ENCODE data around the gene BEST4.
"Not testable (repeated sequence)": the region's sequence is repeated elsewhere in the genome, so short reads cannot be mapped to it uniquely, and the experiment has no call there.

Gene BEST4

DNA sequence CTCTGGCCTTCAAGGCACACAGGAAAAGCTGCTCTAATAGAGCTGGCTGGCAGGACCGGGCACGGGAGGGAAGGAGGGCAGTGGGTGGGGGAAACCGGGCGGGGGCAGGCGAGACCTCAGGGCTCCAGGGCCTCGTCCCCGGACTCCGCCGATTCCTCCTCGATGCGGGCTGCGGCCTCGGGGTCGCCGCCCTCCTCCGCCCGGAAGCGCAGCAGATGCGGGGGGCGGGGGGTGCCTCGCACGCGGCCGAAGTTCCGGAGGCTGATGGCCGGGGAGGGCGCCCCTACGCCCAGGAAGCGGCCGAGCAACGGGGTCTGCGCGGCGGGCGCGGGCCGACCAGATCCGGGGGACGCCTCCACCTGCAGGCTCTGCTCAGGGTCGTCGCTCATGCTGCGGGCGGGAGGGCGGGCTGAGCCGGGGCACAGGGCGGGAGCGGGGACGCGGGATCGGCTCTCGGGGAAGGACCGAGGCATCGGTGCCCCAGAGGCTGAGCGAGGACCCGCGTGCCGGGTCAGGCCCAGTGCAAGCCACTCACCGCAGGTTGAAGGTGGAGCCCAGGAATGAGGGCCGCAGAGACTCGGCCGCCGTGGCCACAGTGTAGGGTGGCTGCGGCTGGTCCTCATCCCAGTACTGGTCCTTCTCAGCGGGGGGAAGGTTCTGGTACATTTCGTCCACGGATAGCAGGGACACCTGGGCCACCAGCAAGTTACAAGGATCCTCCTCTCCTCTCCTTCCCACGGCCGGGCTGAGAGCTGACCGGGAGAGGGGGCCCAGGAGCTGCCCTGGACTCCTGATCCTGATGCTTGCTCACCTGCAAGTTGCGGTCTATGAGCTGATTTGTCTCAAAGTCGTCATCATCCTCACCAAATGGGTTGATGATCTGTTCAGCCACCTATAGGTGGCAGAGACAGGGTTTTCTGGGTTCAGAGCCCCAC, 3.6 kb downstream of the BEST4 start:
- Mint-ChIP-seq H3K4me1 (peaks cover 23% of the 10 kb centered on the region), H3K27me3 (no peaks in the 10 kb centered on the region), H3K36me3 (peaks cover 13% of the 10 kb centered on the region), H3K4me3 (peak overlapping the region; percentile 83), H3K9me3 (no peaks in the 10 kb centered on the region), H3K27ac (peak overlapping the region; percentile 58)
- DNase-seq (ENCODE audit: low spot score in 2 of 2) (no peak), ATAC-seq (ENCODE audit: low read depth) (peak; percentile 50)

DNA sequence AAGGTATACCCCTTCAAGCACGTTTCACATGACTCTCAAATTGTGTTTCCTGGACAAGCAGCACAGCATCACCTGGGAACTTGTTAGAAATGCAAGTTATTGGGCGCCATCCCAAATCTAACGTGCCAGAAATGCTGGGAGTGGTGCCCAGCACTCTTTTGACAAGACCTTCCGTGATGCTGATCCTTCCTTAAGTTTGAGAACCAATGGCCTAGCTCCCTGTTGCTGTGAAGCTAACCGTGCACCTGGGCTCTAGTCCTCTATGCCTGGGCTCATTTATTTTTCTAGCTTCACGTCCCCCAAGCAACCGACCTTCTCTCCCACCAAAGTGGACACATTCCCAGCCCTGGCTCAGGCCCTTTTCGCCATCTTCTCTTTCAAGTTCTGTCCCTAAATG, 4.3 kb downstream of the BEST4 start:
- ATAC-seq (ENCODE audit: low read depth) (no peak), DNase-seq (ENCODE audit: low spot score in 2 of 2) (no peak)
- Mint-ChIP-seq H3K9me3 (no peaks in the 10 kb centered on the region), H3K27ac (no peak overlapping the region), H3K36me3 (peaks cover 16% of the 10 kb centered on the region), H3K4me3 (peak overlapping the region; percentile 66), H3K4me1 (peaks cover 24% of the 10 kb centered on the region), H3K27me3 (no peaks in the 10 kb centered on the region)

DNA sequence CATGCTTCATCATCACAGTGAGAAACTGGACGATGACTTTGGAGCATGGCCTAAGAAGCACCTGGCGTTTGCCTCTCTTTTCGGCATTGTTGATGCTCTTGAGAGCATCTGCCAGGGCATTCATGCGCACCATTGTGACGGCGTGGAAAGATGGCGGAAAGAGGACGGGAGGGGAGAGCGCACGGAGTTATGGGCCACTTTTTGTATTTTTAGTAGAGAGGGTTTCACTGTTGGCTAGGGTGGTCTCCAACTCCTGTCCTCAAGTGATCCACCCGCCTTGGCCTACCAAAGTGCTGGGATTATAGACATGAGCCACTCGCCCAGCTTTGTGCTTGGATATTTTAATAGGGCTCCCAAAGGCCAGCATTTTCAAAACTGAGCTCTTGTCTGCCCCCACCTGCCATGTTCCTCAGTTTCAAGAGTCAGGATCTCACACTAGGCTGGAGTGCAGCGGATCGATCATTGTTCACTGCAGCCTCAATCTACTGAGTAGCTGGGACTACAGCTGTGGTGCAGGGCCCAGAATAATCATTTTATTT, 7.3 kb downstream of the BEST4 start:
- no peak overlapping the region for H3K4me3 Mint-ChIP-seq
- peaks cover 41% of the 10 kb centered on the region for H3K4me1 Mint-ChIP-seq

DNA sequence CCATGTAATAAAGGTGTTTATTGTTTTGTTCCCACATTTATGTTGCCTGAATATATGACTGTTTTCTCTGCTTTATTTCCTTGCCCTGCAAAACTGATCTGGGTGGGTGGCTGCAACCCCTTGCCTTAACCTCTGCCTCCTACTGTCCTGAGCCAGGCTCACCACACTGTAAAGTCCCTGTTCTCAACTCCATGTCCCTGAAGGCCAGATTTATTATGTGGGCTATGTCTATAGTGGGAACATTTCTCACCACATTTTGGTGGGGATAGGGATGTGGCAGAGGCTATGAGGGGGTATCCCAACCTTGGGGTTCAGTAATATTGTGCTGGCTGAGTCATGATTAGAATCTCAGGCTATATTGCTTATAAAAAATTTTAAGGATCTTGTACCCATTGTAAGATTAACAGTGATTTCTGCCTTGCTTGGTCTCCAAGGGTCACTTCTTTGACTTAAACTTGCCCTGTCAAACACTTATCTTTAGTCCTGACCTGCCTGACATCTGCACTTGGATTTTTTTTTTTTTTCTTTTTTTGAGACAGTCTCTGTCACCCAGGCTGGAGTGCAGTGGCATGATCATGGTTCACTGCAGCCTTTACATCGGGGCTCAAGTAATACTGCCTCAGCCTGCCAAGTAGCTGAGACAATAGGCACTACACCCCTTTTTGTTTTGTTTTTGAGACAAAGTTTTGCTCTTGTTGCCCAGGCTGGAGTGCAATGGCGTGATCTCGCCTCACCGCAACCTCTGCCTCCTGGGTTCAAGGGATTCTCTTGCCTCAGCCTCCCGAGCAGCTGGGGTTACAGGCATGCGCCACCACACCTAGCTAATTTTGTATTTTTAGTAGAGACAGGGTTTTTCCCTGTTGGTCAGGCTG, 9.0 kb downstream of the BEST4 start:
- peak overlapping the region; percentile 88 for H3K27ac Mint-ChIP-seq
- ATAC-seq (ENCODE audit: low read depth) (no peak), DNase-seq (ENCODE audit: low spot score in 2 of 2) (no peak)
- H3K36me3 Mint-ChIP-seq = peaks cover 38% of the 10 kb centered on the region
- no peak overlapping the region for H3K4me3 Mint-ChIP-seq
- H3K9me3 Mint-ChIP-seq = no peaks in the 10 kb centered on the region
- H3K4me1 Mint-ChIP-seq = peaks cover 34% of the 10 kb centered on the region
- no peaks in the 10 kb centered on the region for H3K27me3 Mint-ChIP-seq

More for the DNA sequence above, 7.3 kb downstream of the BEST4 start:
- Mint-ChIP-seq H3K27ac (no peak overlapping the region), H3K27me3 (no peaks in the 10 kb centered on the region), H3K9me3 (no peaks in the 10 kb centered on the region), H3K36me3 (peaks cover 38% of the 10 kb centered on the region)
- DNase-seq (ENCODE audit: low spot score in 2 of 2) (no peak), ATAC-seq (ENCODE audit: low read depth) (no peak)

DNA sequence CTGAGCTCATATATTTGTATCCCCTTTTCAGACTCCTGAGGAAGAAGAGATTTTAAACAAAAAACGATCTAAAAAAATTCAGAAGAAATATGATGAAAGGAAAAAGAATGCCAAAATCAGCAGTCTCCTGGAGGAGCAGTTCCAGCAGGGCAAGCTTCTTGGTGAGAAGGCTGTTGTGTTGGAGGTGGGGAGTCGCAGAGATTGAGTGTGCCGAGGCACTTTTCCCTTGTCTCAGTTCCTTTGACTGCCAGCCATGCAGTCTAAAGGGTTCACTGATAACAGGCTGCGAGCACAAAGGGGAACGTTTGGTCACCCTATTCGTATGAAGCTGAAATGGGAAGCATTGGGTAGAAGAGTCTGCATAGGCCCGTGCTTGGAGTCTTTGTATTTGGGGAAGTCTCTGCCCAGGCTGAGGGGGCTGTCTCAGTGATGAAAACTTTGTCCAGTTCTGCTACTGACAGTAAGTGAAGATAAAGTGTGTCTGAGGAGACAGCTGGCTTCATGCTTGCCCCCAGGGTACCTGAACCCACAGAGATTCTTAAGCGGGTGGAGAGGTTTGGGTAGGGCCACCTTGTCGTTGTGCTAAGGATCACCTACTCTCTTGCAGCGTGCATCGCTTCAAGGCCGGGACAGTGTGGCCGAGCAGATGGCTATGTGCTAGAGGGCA, 9.9 kb downstream of the BEST4 start:
- no peaks in the 10 kb centered on the region for H3K9me3 Mint-ChIP-seq
- no peak overlapping the region for H3K4me3 Mint-ChIP-seq
- H3K27me3 Mint-ChIP-seq = no peaks in the 10 kb centered on the region
- peak overlapping the region; percentile 88 for H3K27ac Mint-ChIP-seq
- ATAC-seq (ENCODE audit: low read depth) (no peak), DNase-seq (ENCODE audit: low spot score in 2 of 2) (no peak)
- peaks cover 27% of the 10 kb centered on the region for H3K4me1 Mint-ChIP-seq
- H3K36me3 Mint-ChIP-seq = peaks cover 38% of the 10 kb centered on the region

DNA sequence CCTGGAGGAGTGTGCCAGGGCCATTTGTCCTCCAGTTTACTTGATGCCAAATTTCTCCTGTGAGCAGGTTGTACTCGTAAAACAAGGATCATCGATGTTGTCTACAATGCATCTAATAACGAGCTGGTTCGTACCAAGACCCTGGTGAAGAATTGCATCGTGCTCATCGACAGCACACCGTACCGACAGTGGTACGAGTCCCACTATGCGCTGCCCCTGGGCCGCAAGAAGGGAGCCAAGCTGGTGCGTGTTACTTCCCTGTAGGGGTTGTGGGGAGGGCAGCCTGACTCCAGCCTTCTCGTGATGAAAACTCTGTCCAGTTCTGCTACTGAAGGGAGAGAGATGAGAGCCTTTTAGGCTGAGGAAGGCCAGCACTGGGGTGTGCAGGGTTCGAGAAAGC, 10.4 kb downstream of the BEST4 start:
- peaks cover 38% of the 10 kb centered on the region for H3K36me3 Mint-ChIP-seq
- ATAC-seq (ENCODE audit: low read depth) (no peak), DNase-seq (ENCODE audit: low spot score in 2 of 2) (no peak)

DNA sequence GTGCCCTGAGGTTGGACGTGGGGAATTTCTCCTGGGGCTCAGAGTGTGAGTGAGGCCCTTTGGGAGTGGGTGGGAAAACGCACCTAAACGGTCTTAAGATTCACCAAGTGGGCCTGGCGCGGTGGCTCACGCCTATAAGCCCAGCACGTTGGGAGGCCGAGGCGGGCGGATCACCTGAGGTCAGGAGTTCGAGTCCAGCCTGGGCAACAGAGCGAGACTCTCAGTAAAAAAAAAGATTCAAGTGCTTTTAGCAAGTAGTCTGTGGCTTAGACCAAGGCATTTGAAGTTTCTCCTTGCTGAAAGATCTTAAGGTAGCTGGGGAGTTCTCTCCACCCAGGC, 11.3 kb downstream of the BEST4 start:
- Mint-ChIP-seq H3K27me3 (no peaks in the 10 kb centered on the region), H3K9me3 (no peaks in the 10 kb centered on the region), H3K4me3 (peak overlapping the region; percentile 87), H3K27ac (peak overlapping the region; percentile 88), H3K4me1 (peaks cover 27% of the 10 kb centered on the region), H3K36me3 (peaks cover 38% of the 10 kb centered on the region)
- DNase-seq (ENCODE audit: low spot score in 2 of 2) = no peak
- ATAC-seq (ENCODE audit: low read depth) = no peak

More for the DNA sequence above, 10.4 kb downstream of the BEST4 start:
- Mint-ChIP-seq H3K27ac (peak overlapping the region; percentile 88), H3K4me1 (peaks cover 27% of the 10 kb centered on the region), H3K9me3 (no peaks in the 10 kb centered on the region), H3K4me3 (peak overlapping the region; percentile 87), H3K27me3 (no peaks in the 10 kb centered on the region)

DNA sequence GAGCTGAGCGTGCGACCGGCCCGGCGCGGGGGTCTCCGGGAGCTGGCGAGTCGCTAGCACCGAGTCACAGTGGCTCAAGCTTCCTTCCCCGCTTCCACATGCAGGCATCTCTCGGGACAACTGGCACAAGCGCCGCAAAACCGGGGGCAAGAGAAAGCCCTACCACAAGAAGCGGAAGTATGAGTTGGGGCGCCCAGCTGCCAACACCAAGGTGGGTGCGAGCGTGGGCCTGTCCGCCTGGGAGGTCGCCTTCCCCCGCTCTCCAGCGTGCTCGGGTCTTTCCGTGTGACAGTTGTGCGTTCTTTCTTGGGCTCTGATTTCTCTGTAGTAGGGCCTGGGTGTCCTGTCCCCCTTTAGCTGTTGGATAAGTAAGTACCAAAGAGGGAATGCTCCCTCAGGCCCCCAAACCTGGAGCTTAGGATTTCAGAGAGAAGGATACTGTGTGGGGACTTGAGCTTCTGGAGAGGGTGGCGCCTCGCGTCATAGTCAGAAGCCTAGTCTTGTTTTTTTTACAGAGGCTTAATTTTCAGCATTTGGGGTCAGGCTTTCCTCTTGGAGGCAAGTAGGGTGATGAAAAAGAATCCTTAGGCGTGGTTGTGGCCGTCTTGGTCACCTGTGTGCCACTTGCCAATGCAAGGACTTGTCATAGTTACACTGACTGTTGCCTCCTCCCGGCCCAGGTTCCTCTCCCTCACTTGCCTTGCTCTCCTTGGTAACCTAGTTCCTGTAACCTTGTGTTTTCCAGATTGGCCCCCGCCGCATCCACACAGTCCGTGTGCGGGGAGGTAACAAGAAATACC, 11.8 kb downstream of the BEST4 start:
- Mint-ChIP-seq H3K27me3 (no peaks in the 10 kb centered on the region), H3K4me1 (peaks cover 27% of the 10 kb centered on the region), H3K27ac (peak overlapping the region; percentile 88), H3K9me3 (no peaks in the 10 kb centered on the region), H3K36me3 (peaks cover 34% of the 10 kb centered on the region), H3K4me3 (peak overlapping the region; percentile 87)
- ATAC-seq (ENCODE audit: low read depth) (peak; percentile 49), DNase-seq (ENCODE audit: low spot score in 2 of 2) (peak; percentile 40 to 57)

DNA sequence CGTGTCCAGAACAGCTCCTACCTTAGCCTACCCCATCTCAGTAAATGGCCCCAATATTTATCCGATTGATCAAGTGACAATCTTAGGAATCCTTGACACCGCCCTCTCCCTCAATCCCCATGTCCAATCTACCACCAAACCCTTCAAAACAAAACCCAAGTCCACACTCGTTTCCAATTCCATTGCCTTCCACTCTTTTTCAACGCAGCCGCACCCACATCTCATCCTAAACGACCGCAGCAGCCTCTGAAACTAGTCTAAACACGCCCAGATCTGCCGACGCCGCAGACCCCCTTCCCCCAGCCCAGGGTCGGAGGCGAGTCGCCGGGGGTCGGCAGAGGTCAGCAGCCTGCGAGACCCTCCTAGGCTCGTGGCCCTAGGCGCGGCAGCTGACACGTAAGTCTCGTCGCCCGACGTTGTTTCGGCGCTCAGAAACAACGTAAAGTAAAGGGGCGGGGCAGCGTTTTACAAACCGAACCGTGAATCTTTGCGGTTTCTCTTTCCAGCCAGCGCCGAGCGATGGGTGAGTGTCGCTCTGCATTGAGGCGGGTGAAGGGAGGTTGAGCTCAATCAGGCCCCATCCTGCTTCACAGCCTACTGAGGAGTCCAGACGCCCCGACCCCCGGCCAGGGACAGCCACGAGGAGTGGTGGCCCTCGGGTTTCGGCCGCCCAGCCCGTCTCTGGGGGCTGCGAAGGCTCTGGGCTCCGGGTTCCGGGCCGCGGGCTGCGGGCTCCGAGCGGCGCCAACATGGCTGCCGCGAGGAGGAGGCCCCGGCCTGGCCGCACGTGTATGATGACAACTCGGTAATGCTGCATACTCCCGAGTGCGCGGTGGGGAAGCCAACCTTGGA, 12.7 kb downstream of the BEST4 start, which contains the start of gene RPS8:
RPS8 (plus strand) TSS at position 463 of the 852 bp plus-strand sequence; CDS start at position 520, 57 bp downstream.
- DNase-seq (ENCODE audit: low spot score in 2 of 2) (peak; percentile 84 to 91), ATAC-seq (ENCODE audit: low read depth) (peak; percentile 84)
- Mint-ChIP-seq H3K4me1 (peaks cover 27% of the 10 kb centered on the region), H3K27me3 (no peaks in the 10 kb centered on the region), H3K9me3 (no peaks in the 10 kb centered on the region), H3K4me3 (peak within 1 kb of the TSS; percentile 87), H3K36me3 (peaks cover 30% of the 10 kb centered on the region), H3K27ac (peak within 1 kb of the TSS; percentile 88)

DNA sequence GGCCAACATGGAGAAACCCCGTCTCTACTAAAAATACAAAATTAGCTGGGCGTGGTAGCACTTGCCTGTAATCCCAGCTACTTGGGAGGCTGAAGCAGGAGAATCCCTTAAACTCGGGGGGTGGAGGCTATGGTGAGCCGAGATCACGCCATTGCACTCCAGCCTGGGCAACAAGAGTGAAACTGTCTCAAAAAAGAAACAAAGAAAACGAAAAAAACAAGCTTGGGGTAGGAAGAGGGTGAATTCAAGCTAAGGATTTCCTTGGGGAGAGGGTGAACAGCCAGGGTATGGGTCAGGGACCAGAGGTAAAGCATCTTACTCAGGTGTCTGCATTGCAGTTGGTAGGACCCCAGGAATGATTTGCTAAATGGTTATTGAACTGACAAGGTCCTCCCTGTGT, 21.5 kb downstream of the BEST4 start:
- not testable (repeated sequence) for H3K9me3 Mint-ChIP-seq; DNase-seq (ENCODE audit: low spot score in 2 of 2); H3K36me3 Mint-ChIP-seq

DNA sequence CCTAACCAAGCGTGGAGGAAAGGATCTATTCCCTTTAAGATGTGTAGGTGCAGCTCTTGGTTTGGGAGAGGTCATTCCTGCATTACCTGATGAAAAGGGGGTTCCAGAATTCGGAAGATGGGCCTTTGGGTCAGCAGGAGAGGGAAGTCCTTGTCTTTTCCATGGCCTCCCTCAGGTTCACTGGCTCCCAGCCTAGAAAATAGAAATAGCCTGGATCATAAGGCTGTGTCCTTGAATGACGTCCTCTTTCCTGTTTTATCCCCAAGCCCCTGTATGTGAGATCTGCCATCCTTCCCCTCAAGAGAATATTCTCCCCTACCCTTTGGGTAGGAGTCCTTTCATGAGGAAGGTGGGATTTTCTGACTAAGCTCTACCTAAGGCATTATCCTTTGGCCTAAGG, 27.1 kb downstream of the BEST4 start:
- Mint-ChIP-seq H3K4me1 (peaks cover 8% of the 10 kb centered on the region), H3K27me3 (no peaks in the 10 kb centered on the region), H3K36me3 (no peaks in the 10 kb centered on the region), H3K4me3 (no peak overlapping the region), H3K9me3 (no peaks in the 10 kb centered on the region), H3K27ac (no peak overlapping the region)
- no peak for DNase-seq (ENCODE audit: low spot score in 2 of 2)
- ATAC-seq (ENCODE audit: low read depth) = no peak

More for the DNA sequence above, 21.5 kb downstream of the BEST4 start:
- H3K27ac Mint-ChIP-seq; ATAC-seq (ENCODE audit: low read depth); H3K4me3 Mint-ChIP-seq; H3K27me3 Mint-ChIP-seq; H3K4me1 Mint-ChIP-seq: not testable (repeated sequence)

DNA sequence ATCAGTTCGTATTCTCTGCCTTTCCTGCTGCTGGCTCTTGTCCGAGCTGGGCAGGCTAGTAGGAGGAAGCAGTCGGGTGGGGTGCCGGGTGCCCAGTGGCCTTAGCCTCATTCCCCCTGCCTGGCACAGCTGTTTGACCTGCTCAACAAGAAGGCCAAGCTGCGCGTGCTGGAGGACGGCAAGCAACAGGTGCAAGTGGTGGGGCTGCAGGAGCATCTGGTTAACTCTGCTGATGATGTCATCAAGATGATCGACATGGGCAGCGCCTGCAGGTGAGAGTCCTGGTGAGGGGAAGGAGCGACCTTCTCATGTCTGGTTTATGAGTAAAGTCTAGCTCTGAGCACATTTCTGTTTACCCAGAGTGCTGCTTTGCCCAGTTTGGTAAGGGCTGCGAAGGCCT, 28.9 kb downstream of the BEST4 start:
- H3K4me3 Mint-ChIP-seq = no peak overlapping the region
- no peak for DNase-seq (ENCODE audit: low spot score in 2 of 2)
- no peaks in the 10 kb centered on the region for H3K27me3 Mint-ChIP-seq
- H3K27ac Mint-ChIP-seq = no peak overlapping the region
- no peak for ATAC-seq (ENCODE audit: low read depth)
- no peaks in the 10 kb centered on the region for H3K9me3 Mint-ChIP-seq
- H3K4me1 Mint-ChIP-seq = peaks cover 8% of the 10 kb centered on the region
- H3K36me3 Mint-ChIP-seq = no peaks in the 10 kb centered on the region

Data from memory B cell (primary cell).